OCI-LY1 (cell line): ENCODE results near the gene APPBP2.
"Not testable (repeated sequence)": the region's sequence is repeated elsewhere in the genome, so short reads cannot be mapped to it uniquely, and the experiment has no call there.

Experiments used
- H2AFZ ChIP-seq: fragments of 200-600 bp; sonication (generic), shearing (Covaris generic); 2 replicates; pipeline ENCODE4 v1.6.0; 2014; ENCODE audit warnings: antibody characterized with exemption, mild to moderate bottlenecking, low read length
- H3F3A ChIP-seq: fragments of 200-600 bp; sonication (generic), shearing (Covaris generic); 2 replicates; pipeline ENCODE4 v1.6.0; 2014; ENCODE audit warnings: mild to moderate bottlenecking, antibody characterized with exemption, low read length, moderate library complexity; ENCODE audit not compliant: insufficient read depth
- H3K27ac ChIP-seq: fragments of 200-600 bp; sonication (generic); 2 replicates; pipeline ENCODE4 v1.5.1; 2014; ENCODE audit warnings: low read length, mixed run types, mild to moderate bottlenecking, low read depth; ENCODE audit not compliant: poor library complexity, severe bottlenecking
- H3K27me3 ChIP-seq: fragments of 200-600 bp; sonication (generic); 2 replicates; pipeline ENCODE4 v1.6.0; 2014; ENCODE audit warnings: antibody characterized with exemption, mild to moderate bottlenecking, low read length, moderate library complexity; ENCODE audit not compliant: insufficient read depth
- H3K36me3 ChIP-seq: fragments of 200-600 bp; sonication (generic); 2 replicates; pipeline ENCODE4 v1.6.1; 2014; ENCODE audit warnings: mild to moderate bottlenecking, antibody characterized with exemption, low read length, moderate library complexity, mixed read lengths; ENCODE audit not compliant: insufficient read depth
- H3K4me1 ChIP-seq: fragments of 200-600 bp; sonication (generic); 2 replicates; pipeline ENCODE4 v1.5.1; 2014; ENCODE audit warnings: mild to moderate bottlenecking, low read length, moderate library complexity; ENCODE audit not compliant: insufficient read depth, severe bottlenecking
- H3K4me2 ChIP-seq: fragments of 200-600 bp; sonication (generic), shearing (Covaris generic); 2 replicates; pipeline ENCODE4 v1.6.1; 2014; ENCODE audit warnings: low read length
- H3K4me3 ChIP-seq: fragments of 200-600 bp; sonication (generic); 2 replicates; pipeline ENCODE4 v1.5.1; 2014; ENCODE audit warnings: low read length, low read depth, mild to moderate bottlenecking, mixed read lengths; ENCODE audit not compliant: poor library complexity, severe bottlenecking
- H3K79me2 ChIP-seq: fragments of 200-600 bp; shearing (Covaris generic); 2 replicates; pipeline ENCODE4 v1.6.1; 2016; ENCODE audit warnings: mixed run types, low read length, mixed read lengths; ENCODE audit not compliant: insufficient read depth
- H3K9ac ChIP-seq: fragments of 200-600 bp; sonication (generic), shearing (Covaris generic); 2 replicates; pipeline ENCODE4 v1.6.1; 2014; ENCODE audit warnings: mild to moderate bottlenecking, low read length, mixed read lengths
- H3K9me2 ChIP-seq: fragments of 200-600 bp; sonication (generic), shearing (Covaris generic); 2 replicates; pipeline ENCODE4 v1.6.1; 2014; ENCODE audit warnings: low read depth, mild to moderate bottlenecking, low read length, mixed read lengths
- H3K9me3 ChIP-seq: fragments of 200-600 bp; shearing (Covaris generic); 2 replicates; pipeline ENCODE4 v1.6.1; 2014; ENCODE audit warnings: low read length, mixed read lengths
- H4K20me1 ChIP-seq: fragments of 200-600 bp; sonication (generic), shearing (Covaris generic); 2 replicates; pipeline ENCODE4 v1.6.0; 2016; ENCODE audit warnings: mild to moderate bottlenecking, low read length; ENCODE audit not compliant: insufficient read depth
- EZH2 ChIP-seq: fragments of 200-600 bp; sonication (generic), shearing (Covaris generic); IDR thresholded peaks from 2 replicates; pipeline ENCODE4 v1.8.0; 2017; ENCODE audit warnings: borderline replicate concordance, mixed run types, mild to moderate bottlenecking, antibody characterized with exemption, low read length, moderate library complexity, mixed read lengths
- TF ChIP-seq, protein P1 (sequence below): fragments of 200-600 bp; sonication (generic), shearing (Covaris generic); IDR thresholded peaks from 2 replicates; pipeline ENCODE4 v1.5.1; 2017; ENCODE audit warnings: mild to moderate bottlenecking, antibody characterized with exemption, low read length, moderate library complexity, mixed read lengths

APPBP2 gene

DNA sequence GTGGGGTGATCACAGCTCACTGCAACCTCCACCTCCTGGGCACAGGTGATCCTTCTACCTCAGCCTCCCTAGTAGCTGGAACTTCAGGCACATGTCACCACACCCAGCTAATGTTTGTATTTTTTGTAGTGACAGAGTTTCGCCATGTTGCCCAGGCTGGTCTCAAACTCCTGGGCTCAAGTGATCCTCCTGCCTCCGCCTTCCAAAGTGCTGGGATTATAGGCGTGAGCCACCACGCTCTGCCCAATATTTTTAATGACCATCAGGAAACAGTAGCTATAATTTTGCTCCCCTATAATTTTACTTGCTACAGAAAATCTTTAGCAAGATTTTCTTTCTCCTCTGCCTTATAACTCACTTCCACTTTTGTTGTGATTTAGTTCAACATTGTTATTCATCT lies 29.7 kb upstream of the APPBP2 start:
- H3F3A ChIP-seq: no peaks in the 10 kb centered on the region

DNA sequence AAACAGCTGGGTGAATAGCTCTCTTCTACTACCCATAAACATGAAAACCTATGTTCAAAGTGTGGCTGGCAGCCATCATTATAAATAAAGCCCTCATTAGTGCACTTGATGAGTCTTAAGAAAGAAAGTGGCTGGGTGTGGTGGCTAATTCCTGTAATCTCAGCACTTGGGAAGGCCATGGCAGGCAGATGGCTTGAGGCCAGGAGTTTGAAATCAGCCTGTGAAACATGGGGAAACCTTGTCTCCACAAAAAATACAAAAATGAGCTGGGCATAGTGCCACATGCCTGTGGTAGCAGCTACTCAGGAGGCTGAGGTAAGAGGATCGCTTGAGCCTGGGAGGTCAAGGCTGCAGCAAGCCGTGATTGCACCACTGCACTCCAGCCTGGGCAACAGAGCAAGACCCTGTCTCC lies 28.3 kb upstream of the APPBP2 start:
- no peaks in the 10 kb centered on the region for H3K9me2 ChIP-seq
- H3K9ac ChIP-seq: no peak overlapping the region
- no peaks in the 10 kb centered on the region for H3F3A ChIP-seq
- H3K36me3 ChIP-seq: no peaks in the 10 kb centered on the region
- no peaks in the 10 kb centered on the region for H3K27me3 ChIP-seq
- TF ChIP-seq, protein P1, sequence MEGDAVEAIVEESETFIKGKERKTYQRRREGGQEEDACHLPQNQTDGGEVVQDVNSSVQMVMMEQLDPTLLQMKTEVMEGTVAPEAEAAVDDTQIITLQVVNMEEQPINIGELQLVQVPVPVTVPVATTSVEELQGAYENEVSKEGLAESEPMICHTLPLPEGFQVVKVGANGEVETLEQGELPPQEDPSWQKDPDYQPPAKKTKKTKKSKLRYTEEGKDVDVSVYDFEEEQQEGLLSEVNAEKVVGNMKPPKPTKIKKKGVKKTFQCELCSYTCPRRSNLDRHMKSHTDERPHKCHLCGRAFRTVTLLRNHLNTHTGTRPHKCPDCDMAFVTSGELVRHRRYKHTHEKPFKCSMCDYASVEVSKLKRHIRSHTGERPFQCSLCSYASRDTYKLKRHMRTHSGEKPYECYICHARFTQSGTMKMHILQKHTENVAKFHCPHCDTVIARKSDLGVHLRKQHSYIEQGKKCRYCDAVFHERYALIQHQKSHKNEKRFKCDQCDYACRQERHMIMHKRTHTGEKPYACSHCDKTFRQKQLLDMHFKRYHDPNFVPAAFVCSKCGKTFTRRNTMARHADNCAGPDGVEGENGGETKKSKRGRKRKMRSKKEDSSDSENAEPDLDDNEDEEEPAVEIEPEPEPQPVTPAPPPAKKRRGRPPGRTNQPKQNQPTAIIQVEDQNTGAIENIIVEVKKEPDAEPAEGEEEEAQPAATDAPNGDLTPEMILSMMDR: no peak
- TF ChIP-seq EZH2: no peak
- H4K20me1 ChIP-seq: no peaks in the 10 kb centered on the region
- H3K79me2 ChIP-seq: no peaks in the 10 kb centered on the region
- H3K4me3 ChIP-seq: no peak overlapping the region
- H3K9me3 ChIP-seq: peaks cover 18% of the 10 kb centered on the region
- no peak overlapping the region for H3K27ac ChIP-seq
- H3K4me2 ChIP-seq: no peak overlapping the region
- no peaks in the 10 kb centered on the region for H3K4me1 ChIP-seq
- no peak overlapping the region for H2AFZ ChIP-seq

More for the DNA sequence above, 29.7 kb upstream of the APPBP2 start:
- Histone ChIP-seq H4K20me1 (no peaks in the 10 kb centered on the region), H3K27me3 (no peaks in the 10 kb centered on the region), H3K4me2 (no peak overlapping the region), H3K79me2 (no peaks in the 10 kb centered on the region), H3K9me3 (peaks cover 18% of the 10 kb centered on the region), H3K9ac (no peak overlapping the region), H3K4me3 (no peak overlapping the region), H2AFZ (no peak overlapping the region), H3K36me3 (no peaks in the 10 kb centered on the region), H3K27ac (no peak overlapping the region), H3K4me1 (no peaks in the 10 kb centered on the region), H3K9me2 (no peaks in the 10 kb centered on the region)
- TF ChIP-seq, protein P1: no peak
- no peak for TF ChIP-seq EZH2

DNA sequence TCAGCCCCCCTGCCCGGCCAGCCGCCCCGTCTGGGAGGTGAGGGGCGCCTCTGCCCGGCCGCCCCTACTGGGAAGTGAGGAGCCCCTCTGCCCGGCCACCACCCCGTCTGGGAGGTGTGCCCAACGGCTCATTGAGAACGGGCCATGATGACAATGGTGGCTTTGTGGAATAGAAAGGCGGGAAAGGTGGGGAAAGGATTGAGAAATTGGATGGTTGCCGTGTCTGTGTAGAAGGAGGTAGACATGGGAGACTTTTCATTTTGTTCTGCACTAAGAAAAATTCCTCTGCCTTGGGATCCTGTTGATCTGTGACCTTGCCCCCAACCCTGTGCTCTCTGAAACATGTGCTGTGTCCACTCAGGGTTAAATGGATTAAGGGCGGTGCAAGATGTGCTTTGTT lies 26.2 kb upstream of the APPBP2 start:
- H3K36me3 ChIP-seq, H2AFZ ChIP-seq, H3K27ac ChIP-seq, H3K9ac ChIP-seq, H3K4me1 ChIP-seq, H4K20me1 ChIP-seq, H3F3A ChIP-seq, H3K4me3 ChIP-seq, H3K27me3 ChIP-seq, H3K9me2 ChIP-seq, H3K79me2 ChIP-seq, H3K9me3 ChIP-seq, H3K4me2 ChIP-seq: not testable (repeated sequence)

DNA sequence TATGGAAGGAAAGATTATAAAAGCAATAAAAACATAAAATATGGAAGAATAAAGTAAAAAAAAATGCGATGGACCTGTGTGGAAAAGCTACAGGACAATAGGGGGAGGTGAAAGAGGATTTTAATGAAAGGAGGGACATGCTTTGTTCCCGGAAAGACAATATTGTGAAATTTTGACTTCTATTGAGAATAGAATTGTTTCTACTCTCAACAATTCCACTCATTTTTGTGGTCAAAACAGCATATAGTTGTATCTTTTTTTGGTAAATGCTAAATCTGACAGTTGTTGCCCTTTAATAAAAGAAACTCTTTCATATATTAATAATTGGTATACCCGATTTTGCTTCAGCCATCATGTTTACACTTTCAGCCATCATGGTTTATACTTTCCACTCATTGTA lies 22.9 kb upstream of the APPBP2 start:
- no peaks in the 10 kb centered on the region for H3K4me1 ChIP-seq
- TF ChIP-seq EZH2: no peak
- TF ChIP-seq, protein P1: no peak
- H3K9ac ChIP-seq: no peak overlapping the region
- H3K4me3 ChIP-seq: no peak overlapping the region
- H2AFZ ChIP-seq: no peak overlapping the region
- no peaks in the 10 kb centered on the region for H3K9me2 ChIP-seq
- no peaks in the 10 kb centered on the region for H3F3A ChIP-seq
- no peaks in the 10 kb centered on the region for H3K79me2 ChIP-seq
- H4K20me1 ChIP-seq: no peaks in the 10 kb centered on the region
- no peaks in the 10 kb centered on the region for H3K9me3 ChIP-seq
- no peaks in the 10 kb centered on the region for H3K36me3 ChIP-seq
- no peak overlapping the region for H3K4me2 ChIP-seq
- no peak overlapping the region for H3K27ac ChIP-seq
- H3K27me3 ChIP-seq: no peaks in the 10 kb centered on the region
